Measurements from ENCODE around the gene GTPBP2. TPM values are rescaled to one million over a fixed set of nuclear protein-coding genes. Genes with fewer than 3 reads are reported as not detected.

GTPBP2 gene
- total RNA-seq, 2 experiments from 2014 or later = 107 to 115 TPM

GRCh38 chr6:43627008-43627825 lies 1.8 kb downstream of the GTPBP2 start:
- POLR2A ChIA-PET = interaction anchor here (0.6 to 1.6 kb wide), 2 partner anchors 8 to 9 kb away, joined by 3 to 8 read pairs; partner anchors contain the start of gene MAD2L1BP
- Mint-ChIP-seq H3K9me3 (no peaks in the 10 kb centered on the region), H3K4me1 (peaks cover 33% of the 10 kb centered on the region), H3K4me3 (peak overlapping the region; percentile 100), H3K36me3 (peaks cover 33% of the 10 kb centered on the region), H3K27me3 (no peaks in the 10 kb centered on the region), H3K27ac (peak overlapping the region; percentile 95)
- DNase-seq (peak; percentile 20), ATAC-seq (ENCODE audit: low read depth) (no peak)

GRCh38 chr6:43625393-43625992 lies 3.6 kb downstream of the GTPBP2 start:
- Mint-ChIP-seq H3K4me1 (peaks cover 31% of the 10 kb centered on the region), H3K36me3 (peaks cover 42% of the 10 kb centered on the region), H3K27ac (peak overlapping the region; percentile 7), H3K4me3 (no peak overlapping the region), H3K9me3 (no peaks in the 10 kb centered on the region), H3K27me3 (no peaks in the 10 kb centered on the region)
- DNase-seq = peak; percentile 19
- POLR2A ChIA-PET = interaction anchor here (1.0 kb wide), 1 partner anchor 12 kb away, joined by 4 read pairs; no protein-coding TSS in a partner anchor
- ATAC-seq (ENCODE audit: low read depth) = no peak

DNA sequence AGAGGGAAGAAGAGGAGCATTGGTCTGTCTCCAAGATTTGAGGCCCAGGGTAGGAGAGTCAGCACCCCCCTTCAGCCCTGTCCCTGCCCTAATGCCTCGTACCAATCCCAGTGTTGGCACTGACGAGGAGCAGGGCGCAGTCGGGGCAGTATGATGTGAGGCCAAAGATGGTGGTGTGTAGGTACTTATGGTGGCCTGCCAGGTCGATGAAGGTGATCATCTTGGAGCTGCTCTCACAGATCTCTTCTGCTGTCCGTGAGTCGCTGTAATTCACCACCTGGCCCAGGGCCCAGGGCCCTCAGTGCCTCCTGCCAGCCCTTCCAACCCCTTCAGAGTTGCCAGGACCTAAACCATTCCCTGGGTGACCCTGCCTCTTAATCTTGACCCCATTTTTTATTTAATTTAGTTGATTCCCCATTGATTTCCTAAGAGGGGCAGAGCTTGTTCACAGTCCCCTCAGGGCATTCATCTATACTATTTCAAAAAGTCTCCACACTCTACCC lies 4.2 kb downstream of the GTPBP2 start:
- POLR2A ChIA-PET = no interaction called here
- Mint-ChIP-seq H3K4me3 (no peak overlapping the region), H3K4me1 (peaks cover 25% of the 10 kb centered on the region), H3K27me3 (no peaks in the 10 kb centered on the region), H3K9me3 (no peaks in the 10 kb centered on the region), H3K36me3 (peaks cover 41% of the 10 kb centered on the region), H3K27ac (no peak overlapping the region)
- ATAC-seq (ENCODE audit: low read depth) = no peak
- DNase-seq = no peak

DNA sequence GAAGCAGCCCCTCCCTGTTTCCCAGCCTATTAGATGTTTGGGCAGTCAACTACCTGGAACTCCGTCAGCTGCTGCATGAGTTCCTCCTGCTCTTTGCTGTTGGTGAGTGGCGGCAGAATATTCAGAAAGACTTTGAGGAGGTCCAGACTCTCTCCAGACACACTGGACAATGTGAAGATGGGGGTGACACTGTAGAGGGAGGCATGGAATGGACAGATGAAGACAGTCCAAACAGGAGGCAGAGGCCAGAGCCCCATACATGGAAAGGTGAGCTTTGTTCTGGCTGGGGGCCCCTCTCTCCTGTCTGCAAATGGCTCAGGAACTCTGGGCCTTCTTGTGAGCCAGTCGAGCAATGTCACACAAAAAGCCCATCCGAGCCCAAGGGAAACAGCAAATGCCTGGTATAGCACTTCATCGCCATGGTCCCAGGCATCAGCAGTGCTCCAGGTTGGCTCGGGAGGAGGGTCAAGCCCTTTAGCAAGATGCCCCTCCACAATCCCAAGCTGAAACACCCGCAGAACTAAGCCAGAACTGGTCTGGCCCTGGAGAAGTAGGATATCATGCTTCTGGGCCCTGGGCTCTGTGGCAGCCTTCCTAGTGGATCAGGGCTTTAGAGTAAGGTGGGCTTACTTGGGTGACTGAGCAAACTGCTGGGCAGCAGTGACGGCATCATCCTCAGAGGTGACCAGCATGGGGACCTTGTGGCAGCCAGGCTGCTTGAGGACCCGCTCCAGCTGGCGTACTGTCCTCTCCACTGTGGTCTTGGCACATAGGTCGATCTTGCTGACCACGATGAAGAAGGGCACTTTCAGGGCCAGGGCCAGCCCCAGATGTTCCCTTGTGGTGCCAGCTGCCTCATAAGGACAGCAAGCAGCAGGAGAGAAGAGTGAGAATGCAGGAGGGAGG lies 4.9 kb downstream of the GTPBP2 start:
- Mint-ChIP-seq H3K4me1 (peaks cover 27% of the 10 kb centered on the region), H3K4me3 (no peak overlapping the region), H3K36me3 (peaks cover 43% of the 10 kb centered on the region), H3K9me3 (no peaks in the 10 kb centered on the region), H3K27ac (no peak overlapping the region), H3K27me3 (no peaks in the 10 kb centered on the region)
- ATAC-seq (ENCODE audit: low read depth) (no peak), DNase-seq (peak; percentile 23)
- POLR2A ChIA-PET = no interaction called here

DNA sequence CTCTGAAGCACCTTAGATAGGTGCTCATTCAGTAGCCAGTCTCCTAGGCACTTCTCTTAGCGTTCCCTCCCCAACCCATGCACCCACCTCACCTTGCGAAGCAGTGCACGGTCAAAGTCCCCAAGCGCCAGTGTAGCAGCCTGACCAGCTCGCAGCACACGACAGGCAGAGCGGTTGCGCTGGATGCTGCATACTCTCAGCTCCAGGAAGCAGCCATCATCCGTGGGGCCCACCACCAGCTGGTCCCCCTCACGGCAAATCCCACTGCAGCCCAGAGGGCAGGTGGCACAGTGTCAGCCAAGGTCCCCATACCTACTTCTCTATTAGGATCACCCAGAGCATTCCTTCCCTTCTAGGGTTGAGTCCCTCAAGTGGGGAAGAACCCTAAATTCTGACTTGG lies 6.5 kb downstream of the GTPBP2 start:
- no peak overlapping the region for H3K4me3 Mint-ChIP-seq

GRCh38 chr6:43621836-43622180 lies 7.3 kb downstream of the GTPBP2 start:
- ATAC-seq (ENCODE audit: low read depth) = no peak
- no peaks in the 10 kb centered on the region for H3K27me3 Mint-ChIP-seq
- H3K27ac Mint-ChIP-seq = no peak overlapping the region
- no peak overlapping the region for H3K4me3 Mint-ChIP-seq
- DNase-seq = no peak
- H3K9me3 Mint-ChIP-seq = no peaks in the 10 kb centered on the region
- peaks cover 42% of the 10 kb centered on the region for H3K36me3 Mint-ChIP-seq
- POLR2A ChIA-PET = no interaction called here
- peaks cover 16% of the 10 kb centered on the region for H3K4me1 Mint-ChIP-seq

More for the DNA sequence above, 6.5 kb downstream of the GTPBP2 start:
- H3K36me3 Mint-ChIP-seq = peaks cover 41% of the 10 kb centered on the region
- POLR2A ChIA-PET = interaction anchor here (0.6 kb wide), 1 partner anchor 1835 kb away, joined by 3 read pairs; no protein-coding TSS in a partner anchor
- ATAC-seq (ENCODE audit: low read depth) (no peak), DNase-seq (no peak)
- H3K9me3 Mint-ChIP-seq = no peaks in the 10 kb centered on the region
- no peak overlapping the region for H3K27ac Mint-ChIP-seq
- H3K27me3 Mint-ChIP-seq = no peaks in the 10 kb centered on the region
- peaks cover 19% of the 10 kb centered on the region for H3K4me1 Mint-ChIP-seq

DNA sequence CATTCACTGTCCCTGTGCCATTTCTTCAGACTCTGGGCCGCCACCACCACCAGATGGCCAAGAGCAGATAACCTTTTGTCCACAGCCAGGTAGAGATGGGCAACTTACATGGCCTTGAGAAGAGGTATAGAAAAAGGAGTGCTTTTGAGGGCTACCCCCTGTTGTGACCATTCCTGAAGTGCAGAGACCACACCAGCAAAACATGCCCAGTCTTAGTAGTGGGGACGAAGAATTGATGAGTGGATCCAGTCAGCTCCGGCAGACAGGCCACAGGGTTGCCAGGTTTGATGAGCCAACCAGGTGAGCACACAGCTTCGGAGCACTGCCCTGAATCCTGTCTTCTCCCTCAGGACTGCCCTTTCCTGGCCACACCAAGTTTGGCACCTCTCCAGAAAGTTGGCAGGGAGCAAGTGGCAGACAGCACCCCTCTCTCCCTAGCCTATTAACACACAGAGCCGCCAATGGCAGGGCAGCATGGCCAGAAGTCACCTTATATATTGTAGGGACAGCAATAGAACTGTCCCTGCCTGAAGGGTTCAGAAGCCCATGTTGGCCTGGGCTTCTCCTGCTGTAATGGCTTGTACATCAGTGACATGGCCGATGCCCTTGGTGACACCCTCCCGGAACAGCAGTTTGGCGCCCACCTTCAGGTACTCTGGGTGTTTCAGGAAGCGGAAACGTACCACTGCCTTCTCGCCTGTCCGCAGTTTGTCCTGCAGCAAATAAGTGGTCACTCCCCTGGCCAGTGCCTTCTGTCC lies 7.8 kb downstream of the GTPBP2 start:
- DNase-seq = no peak
- H3K4me3 Mint-ChIP-seq = no peak overlapping the region
- POLR2A ChIA-PET = interaction anchor here (1.0 to 2.3 kb wide), 2 partner anchors 8 to 15 kb away, joined by 3 to 14 read pairs; partner anchors contain the start of gene GTPBP2
- H3K4me1 Mint-ChIP-seq = peaks cover 13% of the 10 kb centered on the region
- H3K27me3 Mint-ChIP-seq = no peaks in the 10 kb centered on the region
- ATAC-seq (ENCODE audit: low read depth) = no peak
- H3K27ac Mint-ChIP-seq = peak overlapping the region; percentile 12
- peaks cover 39% of the 10 kb centered on the region for H3K36me3 Mint-ChIP-seq
- no peaks in the 10 kb centered on the region for H3K9me3 Mint-ChIP-seq

DNA sequence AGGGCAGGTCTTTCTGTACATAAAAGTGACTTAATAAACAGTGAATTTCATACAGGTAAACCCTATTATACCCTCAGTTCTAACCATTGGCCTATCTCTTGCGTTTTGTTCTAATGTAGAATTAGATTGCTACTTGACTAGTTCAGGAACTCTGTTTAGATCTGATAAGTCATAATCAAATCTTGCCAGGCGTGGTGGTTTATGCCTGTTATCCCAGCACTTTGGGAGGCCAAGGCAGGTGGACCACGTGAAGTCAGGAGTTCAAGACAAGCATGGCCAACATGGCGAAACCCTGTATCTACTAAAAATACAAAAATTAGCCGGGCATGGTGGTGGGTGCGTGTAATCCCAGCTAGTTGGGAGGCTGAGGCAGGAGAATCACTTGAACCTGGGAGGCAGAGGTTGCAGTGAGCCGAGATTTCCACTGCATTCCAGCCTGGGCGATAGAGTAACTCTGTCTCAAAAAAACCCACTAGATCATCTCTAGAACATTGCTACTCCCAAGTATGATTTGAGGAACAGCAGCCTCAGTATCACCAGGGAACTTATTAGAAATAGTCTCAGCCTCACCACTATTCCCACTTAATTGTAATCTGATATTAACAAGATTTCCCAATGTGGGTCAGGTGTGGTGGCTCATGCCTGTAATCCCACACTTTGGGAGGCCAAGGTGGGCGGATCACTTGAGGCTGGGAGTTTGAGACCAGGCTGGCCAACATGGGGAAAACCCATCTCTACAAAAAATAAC lies 12.2 kb downstream of the GTPBP2 start:
- no peak for ATAC-seq (ENCODE audit: low read depth)
- no peaks in the 10 kb centered on the region for H3K9me3 Mint-ChIP-seq
- H3K4me3 Mint-ChIP-seq = no peak overlapping the region

GRCh38 chr6:43614396-43614730 lies 14.7 kb downstream of the GTPBP2 start:
- Mint-ChIP-seq H3K9me3 (no peaks in the 10 kb centered on the region), H3K27ac (no peak overlapping the region), H3K36me3 (peaks cover 26% of the 10 kb centered on the region), H3K4me3 (no peak overlapping the region), H3K27me3 (no peaks in the 10 kb centered on the region), H3K4me1 (peaks cover 4% of the 10 kb centered on the region)
- ATAC-seq (ENCODE audit: low read depth) (no peak), DNase-seq (no peak)
- POLR2A ChIA-PET = interaction anchor here (0.9 to 1.0 kb wide), 2 partner anchors 12 to 16 kb away, joined by 3 read pairs; no protein-coding TSS in a partner anchor

More for the DNA sequence above, 12.2 kb downstream of the GTPBP2 start:
- peak overlapping the region; percentile 26 for H3K27ac Mint-ChIP-seq
- H3K36me3 Mint-ChIP-seq = peaks cover 28% of the 10 kb centered on the region
- POLR2A ChIA-PET = interaction anchor here (0.6 to 1.3 kb wide), 3 partner anchors 13 to 55 kb away, joined by 3 read pairs; partner anchors contain the start of gene MAD2L1BP
- H3K27me3 Mint-ChIP-seq = no peaks in the 10 kb centered on the region
- peaks cover 5% of the 10 kb centered on the region for H3K4me1 Mint-ChIP-seq
- no peak for DNase-seq

- no peak for ATAC-seq (ENCODE audit: low read depth)
- peaks cover 3% of the 10 kb centered on the region for H3K4me1 Mint-ChIP-seq
- no peak for DNase-seq
- H3K36me3 Mint-ChIP-seq = peaks cover 26% of the 10 kb centered on the region
- H3K27ac Mint-ChIP-seq = no peak overlapping the region
- H3K4me3 Mint-ChIP-seq = no peak overlapping the region
- H3K9me3 Mint-ChIP-seq = no peaks in the 10 kb centered on the region
- POLR2A ChIA-PET = interaction anchor here (0.7 to 1.0 kb wide), 3 partner anchors 8 to 16 kb away, joined by 3 to 12 read pairs (median 3); no protein-coding TSS in a partner anchor
- no peaks in the 10 kb centered on the region for H3K27me3 Mint-ChIP-seq
These were observed 15.2 kb downstream of the GTPBP2 start for GRCh38 chr6:43613721-43614395.

DNA sequence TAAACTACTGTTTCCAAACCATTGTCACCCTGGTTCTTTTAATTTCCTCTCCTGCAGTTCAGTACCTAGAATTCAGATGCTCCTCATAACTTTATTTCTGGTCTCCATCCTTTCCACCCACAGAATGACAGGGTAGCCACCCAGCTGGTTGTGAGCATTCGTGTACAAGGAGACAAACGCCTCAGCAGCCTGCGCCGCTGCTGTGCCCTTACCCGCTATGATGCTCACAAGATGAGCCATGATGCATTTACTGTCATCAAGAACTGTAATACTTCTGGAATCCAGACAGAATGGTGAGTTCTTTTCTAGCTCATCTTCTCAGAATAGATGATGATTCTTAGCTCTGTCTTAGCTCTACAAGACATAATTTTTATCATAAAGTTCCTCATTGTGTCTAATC lies 18.6 kb downstream of the GTPBP2 start:
- Mint-ChIP-seq H3K4me3 (no peak overlapping the region), H3K9me3 (no peaks in the 10 kb centered on the region), H3K27ac (peak overlapping the region; percentile 25), H3K27me3 (no peaks in the 10 kb centered on the region), H3K36me3 (peaks cover 29% of the 10 kb centered on the region), H3K4me1 (peaks cover 7% of the 10 kb centered on the region)
- ATAC-seq (ENCODE audit: low read depth) = no peak
- POLR2A ChIA-PET = interaction anchor here (1.0 kb wide), 1 partner anchor 10 kb away, joined by 3 read pairs; no protein-coding TSS in a partner anchor
- no peak for DNase-seq
